K562 (cell line): ENCODE measurements around the gene PPP1R3A. TPM values are rescaled to one million over a fixed set of nuclear protein-coding genes. Genes with fewer than 3 reads are reported as not detected.

Source experiments
- ATAC-seq: fragments of 200-7000 bp; cut with Tn5 transposase; 3 replicates; pipeline ENCODE4 v1.9.1; 2020; ENCODE audit warnings: moderate library complexity
- BruUV-seq: library from RNA; stranded (reverse); fragments of 400-500 nt; replicated peaks from 2 replicates; lab custom pipeline; 2021; lab: Mats Ljungman, UMichigan
- CTCF ChIA-PET: fragments of 300-600 bp; formaldehyde crosslinking; extraction: SDS; loops from one replicate; lab custom pipeline; 2021; ENCODE audit warnings: low intra/inter-chr PET ratio; lab: Yijun Ruan, JAX
- POLR2A ChIA-PET: fragments of 300-600, 350-650 bp; sonication (Branson Sonifier 250); formaldehyde crosslinking; extraction: SDS; loops from one replicate; lab custom pipeline; 2021; ENCODE audit warnings: antibody characterized with exemption, inconsistent platforms; lab: Yijun Ruan, JAX
- DNase-seq, 4 experiments: peaks; one replicate each; pipeline versions ENCODE4 v3.0.0 to v3.0.0-alpha.2; 2011 to 2018; ENCODE audit warnings: low spot score in 3 of 4, mixed read lengths in 3 of 4; ENCODE audit errors: extremely low read depth in 1 of 4
- FAIRE-seq: peaks from 2 replicates; lab custom pipeline; 2011; peaks lifted over from hg19 to GRCh38; lab: Jason Lieb, UNC
- H2AFZ ChIP-seq: 2 replicates; pipeline ENCODE4 v1.6.0; 2011; ENCODE audit warnings: low read depth, low read length, control low read depth, inconsistent platforms
- H3K27ac ChIP-seq: fragments of 200-600 bp; 3 replicates; pipeline ENCODE4 v1.8.0; 2011; ENCODE audit warnings: low read depth, mild to moderate bottlenecking, control low read depth, inconsistent platforms, low read length, moderate library complexity, mixed read lengths; ENCODE audit errors: extremely low read depth
- H3K27me3 ChIP-seq, 2 experiments: fragments of 300-600 bp in 1 of 2; 2 replicates in 1 of 2; 3 replicates in 1 of 2; pipeline versions ENCODE4 v1.6.0 to v1.8.0; 2011; ENCODE audit warnings: inconsistent platforms in 2 of 2, low read length in 2 of 2, mild to moderate bottlenecking in 1 of 2, mixed read lengths in 1 of 2, moderate library complexity in 1 of 2; ENCODE audit not compliant: control insufficient read depth in 2 of 2, insufficient read depth in 2 of 2
- H3K36me3 ChIP-seq: fragments of 300-600 bp; 3 replicates; pipeline ENCODE4 v1.8.0; 2011; ENCODE audit warnings: mild to moderate bottlenecking, low read length, inconsistent platforms; ENCODE audit not compliant: control insufficient read depth, insufficient read depth
- H3K4me1 ChIP-seq, 2 experiments: fragments of 200-600 bp in 1 of 2; replicated peaks in 1 of 2; 2 replicates in 1 of 2; 3 replicates in 1 of 2; pipeline versions ENCODE4 v1.5.1 to v1.8.0; 2011; ENCODE audit warnings: inconsistent platforms in 2 of 2, low read length in 2 of 2, mild to moderate bottlenecking in 1 of 2, mixed read lengths in 1 of 2, moderate library complexity in 1 of 2; ENCODE audit not compliant: control insufficient read depth in 2 of 2, insufficient read depth in 2 of 2
- H3K4me2 ChIP-seq: 2 replicates; pipeline ENCODE4 v1.6.1; 2011; ENCODE audit warnings: low read length, control low read depth, inconsistent platforms, mixed read lengths; ENCODE audit not compliant: insufficient read depth
- H3K4me3 ChIP-seq: fragments of 200-600 bp; sonication (generic), shearing (Covaris generic); 2 replicates; pipeline ENCODE4 v1.5.1; 2016; ENCODE audit warnings: control low read depth, inconsistent platforms
- H3K79me2 ChIP-seq: fragments of 200-600 bp; 3 replicates; pipeline ENCODE4 v1.8.0; 2011; ENCODE audit warnings: low read length, inconsistent platforms; ENCODE audit not compliant: control insufficient read depth, insufficient read depth
- H3K9ac ChIP-seq, 2 experiments: 2 replicates each; pipeline versions ENCODE4 v1.6.0 to v1.6.1; 2011; ENCODE audit warnings: low read depth in 2 of 2, low read length in 2 of 2, control low read depth in 1 of 2, inconsistent platforms in 1 of 2, mild to moderate bottlenecking in 1 of 2, mixed read lengths in 1 of 2; ENCODE audit not compliant: insufficient read depth in 1 of 2
- H3K9me1 ChIP-seq: one replicate; pipeline ENCODE4 v1.6.0; 2011; ENCODE audit warnings: inconsistent platforms, mild to moderate bottlenecking, low read length, moderate library complexity; ENCODE audit not compliant: control insufficient read depth, insufficient read depth
- H3K9me3 ChIP-seq: replicated peaks from 2 replicates; pipeline ENCODE4 v1.5.1; 2011; ENCODE audit warnings: low read depth, low read length, inconsistent platforms; ENCODE audit not compliant: control insufficient read depth, insufficient read depth
- H4K20me1 ChIP-seq: replicated peaks from 2 replicates; pipeline ENCODE4 v1.6.1; 2011; ENCODE audit warnings: low read length, inconsistent platforms, mixed read lengths; ENCODE audit not compliant: control insufficient read depth, insufficient read depth
- MTA3 ChIP-seq: fragments of 450-650 bp; formaldehyde crosslinking; IDR thresholded peaks from 2 replicates; pipeline ENCODE4 v1.6.1; 2017; ENCODE audit warnings: mild to moderate bottlenecking, borderline replicate concordance
- TARDBP ChIP-seq: fragments of 450-650 bp; IDR thresholded peaks from 2 replicates; pipeline ENCODE4 v1.6.1; 2016
- ZC3H8 ChIP-seq: fragments of 450-650 bp; IDR thresholded peaks from 2 replicates; pipeline ENCODE4 v1.6.1; 2017
- ZNF311 ChIP-seq: fragments of 250-450 bp; sonication (Bioruptor Pico); IDR thresholded peaks from 2 replicates; pipeline ENCODE4 v1.4.0; 2020; ENCODE audit warnings: mild to moderate bottlenecking, moderate library complexity
- ZNF444 ChIP-seq: fragments of 250-450 bp; sonication (Bioruptor Pico); IDR thresholded peaks from 2 replicates; pipeline ENCODE4 v1.4.0; 2020; ENCODE audit warnings: mild to moderate bottlenecking, moderate library complexity
- WGBS: fragments of 100-300 bp; shearing (Covaris generic); methylation state at CpG from one replicate; pipeline ENCODE4 v1.1.6; 2016; ENCODE audit warnings: low coverage, mixed read lengths; ENCODE audit not compliant: insufficient coverage; ENCODE audit errors: missing lambda C conversion rate; 5-methylcytosine and 5-hydroxymethylcytosine counted together
- in situ Hi-C: fragments of 300-500 bp; cut with MboI; formaldehyde crosslinking; loops from 4 replicates; pipeline ENCODE4 v1.15.0; 2018; ENCODE audit warnings: inconsistent platforms, mixed read lengths
- intact Hi-C: fragments of 100-400 bp; cut with micrococcal nuclease; formaldehyde crosslinking; loops from 2 replicates; pipeline ENCODE4 v1.14.2; 2022
- polyA plus RNA-seq, 8 experiments: library from polyadenylated mRNA; depleted of rRNA in 4 of 8; stranded (reverse) in 5 of 8; unstranded in 3 of 8; fragments of >200 nt; fragmentation: Nextera tagmentation in 2 of 8; fragmentation: Illumina TruSeq in 1 of 8; extraction: Ambion mirVana in 2 of 8; extraction: Trizol in 1 of 8; gene quantifications; 2 replicates each; pipeline versions ENCODE4 v1.2.1 to v1.2.3, GENCODE V29; 2011 to 2014; ENCODE audit warnings: inconsistent platforms in 1 of 8, missing spikeins in 1 of 8
- total RNA-seq, 7 experiments: library from RNA; depleted of rRNA in 6 of 7; stranded (reverse); fragments of >200 nt in 6 of 7; fragmentation: Illumina TruSeq in 2 of 7; extraction: Trizol in 2 of 7; gene quantifications; 2 replicates each; pipeline versions ENCODE4 v1.2.1 to v1.2.3, GENCODE V29; 2011 to 2021; ENCODE audit warnings: low replicate concordance in 1 of 7
- TF ChIP-seq, protein P1 (sequence below): sonication (generic); formaldehyde crosslinking; IDR thresholded peaks from 2 replicates; pipeline ENCODE4 v1.8.0; 2023; ENCODE audit warnings: missing genetic modification reagents, mild to moderate bottlenecking, borderline replicate concordance

The PPP1R3A gene
- total and polyA plus RNA-seq, 9 of the 15 experiments (the other 6 are each of a cell fraction or from before 2014, with no cell fraction given): 0.01 to 0.03 TPM; not detected in 7

DNA sequence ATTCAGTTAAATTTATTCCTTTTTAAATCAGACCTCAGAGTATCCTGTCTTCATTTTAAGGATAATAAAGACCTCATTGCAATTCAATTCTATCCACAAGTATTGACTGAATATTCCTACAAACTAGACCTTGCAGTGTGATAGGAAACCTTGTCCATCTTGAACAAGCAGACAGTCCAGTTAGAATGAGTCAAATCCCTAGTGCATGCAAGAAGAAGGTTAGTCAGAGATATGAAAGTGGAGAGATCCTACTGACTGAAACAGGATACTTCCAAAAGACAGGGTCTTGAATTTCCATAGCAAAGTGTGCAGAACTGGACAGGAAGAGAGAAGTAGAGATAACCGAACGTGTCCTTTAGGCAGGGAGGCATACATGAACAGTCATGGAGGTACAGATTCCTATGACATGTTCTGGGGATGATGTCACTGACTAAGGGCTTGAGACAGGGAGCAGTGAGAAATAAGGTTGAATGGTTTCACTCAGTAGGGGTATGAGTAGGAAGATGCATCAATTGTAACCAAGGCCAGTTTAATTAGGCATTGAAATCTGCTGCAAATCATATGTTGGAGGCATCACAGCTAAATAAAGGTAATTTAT, 45.2 kb downstream of the PPP1R3A start (continued):
- no peak for TF ChIP-seq TARDBP
- no peak for TF ChIP-seq ZNF311 (CRISPR knock-in tag)
- TF ChIP-seq ZNF444: no peak
- TF ChIP-seq ZC3H8: no peak

DNA sequence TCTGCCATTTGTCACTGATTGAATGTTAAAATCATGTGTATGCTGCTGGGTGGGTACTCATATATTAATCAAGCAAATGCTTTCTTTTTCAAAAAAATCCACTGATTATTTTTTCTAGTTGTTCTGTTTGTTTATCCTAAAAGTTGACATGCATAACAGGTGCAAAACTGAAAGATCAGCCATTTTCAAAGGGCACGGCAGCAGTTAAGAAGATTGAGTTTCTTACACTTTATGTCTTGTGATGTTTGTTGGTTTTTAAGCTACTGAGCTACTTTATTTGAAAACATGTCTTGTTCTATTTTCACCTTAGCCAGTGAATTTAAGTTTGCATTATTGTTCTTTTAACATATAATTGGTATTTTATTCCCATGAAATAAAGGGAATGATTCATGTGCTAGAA, 45.8 kb downstream of the PPP1R3A start:
- no peaks in the 10 kb centered on the region for H3K4me1 ChIP-seq
- ChIA-PET CTCF (no interaction called here), POLR2A (no interaction called here)
- intact Hi-C loops (no loop called here), in situ Hi-C loops (no loop called here)
- no peaks in the 10 kb centered on the region for H3K27me3 ChIP-seq
- no peak overlapping the region for H3K4me3 ChIP-seq
- no TSS peak for BruUV-seq
- no peak for DNase-seq
- H4K20me1 ChIP-seq: no peaks in the 10 kb centered on the region
- no peak for TF ChIP-seq MTA3
- TF ChIP-seq, protein P1, sequence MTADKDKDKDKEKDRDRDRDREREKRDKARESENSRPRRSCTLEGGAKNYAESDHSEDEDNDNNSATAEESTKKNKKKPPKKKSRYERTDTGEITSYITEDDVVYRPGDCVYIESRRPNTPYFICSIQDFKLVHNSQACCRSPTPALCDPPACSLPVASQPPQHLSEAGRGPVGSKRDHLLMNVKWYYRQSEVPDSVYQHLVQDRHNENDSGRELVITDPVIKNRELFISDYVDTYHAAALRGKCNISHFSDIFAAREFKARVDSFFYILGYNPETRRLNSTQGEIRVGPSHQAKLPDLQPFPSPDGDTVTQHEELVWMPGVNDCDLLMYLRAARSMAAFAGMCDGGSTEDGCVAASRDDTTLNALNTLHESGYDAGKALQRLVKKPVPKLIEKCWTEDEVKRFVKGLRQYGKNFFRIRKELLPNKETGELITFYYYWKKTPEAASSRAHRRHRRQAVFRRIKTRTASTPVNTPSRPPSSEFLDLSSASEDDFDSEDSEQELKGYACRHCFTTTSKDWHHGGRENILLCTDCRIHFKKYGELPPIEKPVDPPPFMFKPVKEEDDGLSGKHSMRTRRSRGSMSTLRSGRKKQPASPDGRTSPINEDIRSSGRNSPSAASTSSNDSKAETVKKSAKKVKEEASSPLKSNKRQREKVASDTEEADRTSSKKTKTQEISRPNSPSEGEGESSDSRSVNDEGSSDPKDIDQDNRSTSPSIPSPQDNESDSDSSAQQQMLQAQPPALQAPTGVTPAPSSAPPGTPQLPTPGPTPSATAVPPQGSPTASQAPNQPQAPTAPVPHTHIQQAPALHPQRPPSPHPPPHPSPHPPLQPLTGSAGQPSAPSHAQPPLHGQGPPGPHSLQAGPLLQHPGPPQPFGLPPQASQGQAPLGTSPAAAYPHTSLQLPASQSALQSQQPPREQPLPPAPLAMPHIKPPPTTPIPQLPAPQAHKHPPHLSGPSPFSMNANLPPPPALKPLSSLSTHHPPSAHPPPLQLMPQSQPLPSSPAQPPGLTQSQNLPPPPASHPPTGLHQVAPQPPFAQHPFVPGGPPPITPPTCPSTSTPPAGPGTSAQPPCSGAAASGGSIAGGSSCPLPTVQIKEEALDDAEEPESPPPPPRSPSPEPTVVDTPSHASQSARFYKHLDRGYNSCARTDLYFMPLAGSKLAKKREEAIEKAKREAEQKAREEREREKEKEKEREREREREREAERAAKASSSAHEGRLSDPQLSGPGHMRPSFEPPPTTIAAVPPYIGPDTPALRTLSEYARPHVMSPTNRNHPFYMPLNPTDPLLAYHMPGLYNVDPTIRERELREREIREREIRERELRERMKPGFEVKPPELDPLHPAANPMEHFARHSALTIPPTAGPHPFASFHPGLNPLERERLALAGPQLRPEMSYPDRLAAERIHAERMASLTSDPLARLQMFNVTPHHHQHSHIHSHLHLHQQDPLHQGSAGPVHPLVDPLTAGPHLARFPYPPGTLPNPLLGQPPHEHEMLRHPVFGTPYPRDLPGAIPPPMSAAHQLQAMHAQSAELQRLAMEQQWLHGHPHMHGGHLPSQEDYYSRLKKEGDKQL (CRISPR knock-in tag): no peak
- ATAC-seq: no peak
- H2AFZ ChIP-seq: no peak overlapping the region
- H3K36me3 ChIP-seq: no peaks in the 10 kb centered on the region
- no peaks in the 10 kb centered on the region; the same call in 1 of the 2 replicates for H3K9me3 ChIP-seq
- no peaks in the 10 kb centered on the region for H3K9me1 ChIP-seq
- no peak overlapping the region for H3K9ac ChIP-seq
- no peak for FAIRE-seq
- no peak overlapping the region for H3K27ac ChIP-seq
- WGBS: 0% methylated on average over 1 of the region's 1 CpG
- H3K4me2 ChIP-seq: no peak overlapping the region
- no peaks in the 10 kb centered on the region for H3K79me2 ChIP-seq
